Vagina (tissue), 2 donors: Measurements from ENCODE around the gene ADPRS. TPM values are rescaled to one million over a fixed set of nuclear protein-coding genes. Genes with fewer than 3 reads are reported as not detected.

ENCODE experiments used
- DNase-seq, 2 donors: peaks; one replicate each; pipeline ENCODE4 v3.0.0-alpha.2; 2017; ENCODE audit errors: extremely low spot score in 2 of 2
- H3K27ac ChIP-seq: fragments of 200-600 bp; sonication (generic); one replicate; pipeline ENCODE4 v1.5.1; 2019
- H3K27me3 ChIP-seq: fragments of 200-600 bp; sonication (generic); one replicate; pipeline ENCODE4 v1.5.1; 2019
- H3K36me3 ChIP-seq, 2 donors: fragments of 200-600 bp; sonication (generic); one replicate each; pipeline ENCODE4 v1.5.1; 2017 to 2019
- H3K4me1 ChIP-seq: fragments of 200-600 bp; sonication (generic); one replicate; pipeline ENCODE4 v1.5.1; 2019
- H3K4me3 ChIP-seq, 2 donors: fragments of 200-600 bp; sonication (generic); 1 replicate in 1 of 2; 2 replicates in 1 of 2; pipeline ENCODE4 v1.5.1; 2016 to 2019
- H3K9me3 ChIP-seq: fragments of 200-600 bp; sonication (generic); one replicate; pipeline ENCODE4 v1.5.1; 2019
- POLR2A ChIP-seq, 2 donors: fragments of 450-650 bp; IDR thresholded peaks; one replicate each; pipeline ENCODE4 v1.6.1; 2017; ENCODE audit warnings: antibody characterized with exemption in 2 of 2, mild to moderate bottlenecking in 2 of 2, moderate library complexity in 2 of 2
- POLR2AphosphoS5 ChIP-seq, 2 donors: sonication (generic); formaldehyde crosslinking; IDR thresholded peaks; one replicate each; pipeline ENCODE4 v1.9.0; 2017; ENCODE audit warnings: antibody characterized with exemption in 2 of 2, mild to moderate bottlenecking in 2 of 2, low read depth in 1 of 2; ENCODE audit not compliant: insufficient read depth in 1 of 2
- intact Hi-C: fragments of 100-400 bp; cut with DNase I; formaldehyde crosslinking; loops from one replicate; pipeline ENCODE4 v1.15.1; 2023
- total RNA-seq: library from RNA; depleted of rRNA; stranded (reverse); fragments of >200 nt; gene quantifications from one replicate; pipeline ENCODE4 v1.2.3, GENCODE V29; 2016
- TF ChIP-seq, protein P1 (sequence below), 3 experiments: fragments of 450-650 bp in 2 of 3; fragments of 200-600 bp in 1 of 3; sonication (generic) in 1 of 3; IDR thresholded peaks; one replicate each; pipeline ENCODE4 v1.5.1; 2017 to 2019; ENCODE audit warnings: antibody characterized with exemption in 3 of 3, mild to moderate bottlenecking in 2 of 3, moderate library complexity in 2 of 3

ADPRS gene
- total RNA-seq, 1 donor from 2014 or later: 32.2 TPM

- TF ChIP-seq POLR2A (IDR thresholded peaks at IDR 0.05) (no peak), POLR2AphosphoS5 (IDR thresholded peaks at IDR 0.05; ENCODE audit: insufficient read depth in 1 of 2, low read depth in 1 of 2) (no peak)
- TF ChIP-seq, protein P1, sequence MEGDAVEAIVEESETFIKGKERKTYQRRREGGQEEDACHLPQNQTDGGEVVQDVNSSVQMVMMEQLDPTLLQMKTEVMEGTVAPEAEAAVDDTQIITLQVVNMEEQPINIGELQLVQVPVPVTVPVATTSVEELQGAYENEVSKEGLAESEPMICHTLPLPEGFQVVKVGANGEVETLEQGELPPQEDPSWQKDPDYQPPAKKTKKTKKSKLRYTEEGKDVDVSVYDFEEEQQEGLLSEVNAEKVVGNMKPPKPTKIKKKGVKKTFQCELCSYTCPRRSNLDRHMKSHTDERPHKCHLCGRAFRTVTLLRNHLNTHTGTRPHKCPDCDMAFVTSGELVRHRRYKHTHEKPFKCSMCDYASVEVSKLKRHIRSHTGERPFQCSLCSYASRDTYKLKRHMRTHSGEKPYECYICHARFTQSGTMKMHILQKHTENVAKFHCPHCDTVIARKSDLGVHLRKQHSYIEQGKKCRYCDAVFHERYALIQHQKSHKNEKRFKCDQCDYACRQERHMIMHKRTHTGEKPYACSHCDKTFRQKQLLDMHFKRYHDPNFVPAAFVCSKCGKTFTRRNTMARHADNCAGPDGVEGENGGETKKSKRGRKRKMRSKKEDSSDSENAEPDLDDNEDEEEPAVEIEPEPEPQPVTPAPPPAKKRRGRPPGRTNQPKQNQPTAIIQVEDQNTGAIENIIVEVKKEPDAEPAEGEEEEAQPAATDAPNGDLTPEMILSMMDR (IDR thresholded peaks at IDR 0.05): peak; percentile 65 to 76 (median 69)
- Histone ChIP-seq H3K27me3 (no peaks in the 10 kb centered on the region), H3K9me3 (no peaks in the 10 kb centered on the region), H3K36me3 (peaks cover 0 to 22% of the 10 kb centered on the region in 2 donors), H3K4me3 (no peak overlapping the region), H3K27ac (peak overlapping the region; percentile 82), H3K4me1 (peaks cover 41% of the 10 kb centered on the region)
- DNase-seq: no peak
- intact Hi-C loops: loop anchor here (5.0 kb wide), 1 partner anchor 37 kb away; no protein-coding TSS in a partner anchor
Measured at GRCh38 chr1:36134505-36135329, 46.0 kb downstream of the ADPRS start.

DNA sequence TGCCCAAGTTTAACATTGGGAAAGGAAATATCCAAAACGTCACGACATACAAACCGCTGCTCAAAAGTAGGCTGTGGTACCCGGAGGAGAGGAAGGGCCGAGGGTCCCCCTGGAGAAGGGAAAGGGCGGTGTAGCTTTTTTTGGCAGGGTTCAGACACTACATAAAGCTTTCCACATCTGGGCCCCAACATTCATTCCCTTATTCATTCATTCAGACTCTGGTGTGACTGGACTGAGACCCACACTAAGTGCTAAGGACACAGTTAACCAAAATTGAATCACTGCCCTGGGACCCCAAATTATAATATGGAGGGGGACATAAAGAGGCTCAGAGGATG lies 46.6 kb downstream of the ADPRS start:
- H3K36me3 ChIP-seq: peaks cover 0 to 24% of the 10 kb centered on the region in 2 donors
- no peaks in the 10 kb centered on the region for H3K27me3 ChIP-seq
- H3K9me3 ChIP-seq: no peaks in the 10 kb centered on the region
- peaks cover 47% of the 10 kb centered on the region for H3K4me1 ChIP-seq
- H3K4me3 ChIP-seq: no peak overlapping the region
- intact Hi-C loops: no loop called here
- TF ChIP-seq POLR2AphosphoS5 (IDR thresholded peaks at IDR 0.05; ENCODE audit: insufficient read depth in 1 of 2, low read depth in 1 of 2): no peak
- TF ChIP-seq, protein P1 (IDR thresholded peaks at IDR 0.05): no peak
- no peak for TF ChIP-seq POLR2A (IDR thresholded peaks at IDR 0.05)
- H3K27ac ChIP-seq: peak overlapping the region; percentile 82
- no peak for DNase-seq

DNA sequence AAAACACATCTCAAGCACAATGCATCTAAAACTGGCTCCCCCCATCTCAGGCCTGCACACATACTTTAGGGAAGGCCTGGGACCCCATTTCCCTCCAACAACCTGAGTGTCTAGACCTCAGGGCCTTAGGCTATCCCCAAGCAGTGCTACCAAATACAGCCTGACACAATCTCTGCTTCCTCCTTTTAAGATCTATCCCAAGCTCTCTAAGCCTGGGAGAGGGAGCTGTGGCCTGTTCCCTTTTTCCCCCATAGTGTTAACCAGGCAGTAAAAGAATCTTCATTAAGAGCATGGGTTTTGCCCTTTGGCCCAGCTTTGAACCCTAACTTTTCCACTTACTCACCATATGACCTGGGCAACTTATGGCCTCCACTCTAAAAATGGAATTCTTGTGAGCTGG lies 47.1 kb downstream of the ADPRS start:
- DNase-seq: no peak
- no peak for TF ChIP-seq POLR2AphosphoS5 (IDR thresholded peaks at IDR 0.05; ENCODE audit: insufficient read depth in 1 of 2, low read depth in 1 of 2)
- no peak for TF ChIP-seq POLR2A (IDR thresholded peaks at IDR 0.05)
- TF ChIP-seq, protein P1 (IDR thresholded peaks at IDR 0.05): no peak
- peaks cover 0 to 24% of the 10 kb centered on the region in 2 donors for H3K36me3 ChIP-seq
- intact Hi-C loops: no loop called here
- H3K4me3 ChIP-seq: no peak overlapping the region
- peak overlapping the region; percentile 82 for H3K27ac ChIP-seq
- H3K27me3 ChIP-seq: no peaks in the 10 kb centered on the region
- H3K4me1 ChIP-seq: peaks cover 52% of the 10 kb centered on the region
- no peaks in the 10 kb centered on the region for H3K9me3 ChIP-seq

GRCh38 chr1:36136535-36136934 lies 47.8 kb downstream of the ADPRS start:
- TF ChIP-seq POLR2A (IDR thresholded peaks at IDR 0.05) (no peak), POLR2AphosphoS5 (IDR thresholded peaks at IDR 0.05; ENCODE audit: insufficient read depth in 1 of 2, low read depth in 1 of 2) (peak in 1 of 2 donors; percentile 35)
- DNase-seq: no peak

GRCh38 chr1:36137226-36137625 lies 48.5 kb downstream of the ADPRS start:
- Histone ChIP-seq H3K27me3 (no peaks in the 10 kb centered on the region), H3K9me3 (no peaks in the 10 kb centered on the region), H3K4me1 (peaks cover 63% of the 10 kb centered on the region), H3K27ac (peak overlapping the region; percentile 82), H3K36me3 (peaks cover 0 to 24% of the 10 kb centered on the region in 2 donors), H3K4me3 (no peak overlapping the region)
- no peak for DNase-seq
- intact Hi-C loops: no loop called here
- no peak for TF ChIP-seq POLR2AphosphoS5 (IDR thresholded peaks at IDR 0.05; ENCODE audit: insufficient read depth in 1 of 2, low read depth in 1 of 2)
- TF ChIP-seq, protein P1 (IDR thresholded peaks at IDR 0.05): no peak
- TF ChIP-seq POLR2A (IDR thresholded peaks at IDR 0.05): no peak

More at GRCh38 chr1:36136535-36136934, 47.8 kb downstream of the ADPRS start:
- H3K4me3 ChIP-seq: no peak overlapping the region
- intact Hi-C loops: no loop called here
- H3K36me3 ChIP-seq: peaks cover 0 to 24% of the 10 kb centered on the region in 2 donors
- H3K27me3 ChIP-seq: no peaks in the 10 kb centered on the region
- peak overlapping the region; percentile 82 for H3K27ac ChIP-seq
- H3K4me1 ChIP-seq: peaks cover 59% of the 10 kb centered on the region
- H3K9me3 ChIP-seq: no peaks in the 10 kb centered on the region
